NCI-H1930 (cell line): Measurements from ENCODE around the gene MAP2K5.

ENCODE experiments used
- DNase-seq, 2 experiments: peaks; one replicate each; lab custom pipeline; 2025; lab: John Stamatoyannopoulos, UW

MAP2K5 gene

DNA sequence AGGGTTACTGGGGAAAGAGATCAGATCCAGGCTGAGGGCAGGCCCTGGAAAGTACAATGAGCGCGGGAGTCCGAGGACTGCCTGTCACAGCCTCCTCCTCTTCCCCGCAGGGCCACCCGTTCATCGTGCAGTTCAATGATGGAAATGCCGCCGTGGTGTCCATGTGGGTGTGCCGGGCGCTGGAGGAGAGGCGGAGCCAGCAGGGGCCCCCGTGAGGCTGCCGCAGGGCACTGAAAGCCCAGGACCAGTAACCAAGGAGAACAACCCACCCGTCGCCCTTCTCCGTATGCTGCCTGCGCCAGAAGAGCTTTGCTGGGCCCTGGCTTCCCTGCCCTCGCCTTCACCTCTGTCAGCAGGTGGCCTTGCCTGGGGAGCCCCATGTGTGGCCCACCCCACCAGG lies 264.0 kb downstream of the MAP2K5 start:
- no peak for DNase-seq

DNA sequence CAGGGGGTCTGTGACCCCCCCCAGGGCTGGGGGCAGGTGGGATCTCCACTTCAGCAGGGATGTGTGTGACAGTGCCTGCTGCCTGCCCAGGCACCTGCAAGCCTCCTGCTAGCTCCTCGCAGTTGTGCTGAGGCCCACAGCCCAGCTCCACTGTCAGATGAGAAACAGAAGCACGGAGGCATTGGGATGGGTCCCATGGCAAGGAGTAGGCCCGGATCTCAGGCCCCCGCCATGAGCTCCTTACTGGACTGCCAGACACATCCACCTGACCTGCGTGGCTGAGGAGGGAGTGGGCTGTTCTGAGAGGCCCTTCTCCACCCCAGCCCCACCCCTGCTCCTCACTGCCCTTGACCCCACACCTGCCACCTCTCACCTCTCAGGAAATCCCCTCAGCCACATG lies 264.6 kb downstream of the MAP2K5 start:
- no peak for DNase-seq

DNA sequence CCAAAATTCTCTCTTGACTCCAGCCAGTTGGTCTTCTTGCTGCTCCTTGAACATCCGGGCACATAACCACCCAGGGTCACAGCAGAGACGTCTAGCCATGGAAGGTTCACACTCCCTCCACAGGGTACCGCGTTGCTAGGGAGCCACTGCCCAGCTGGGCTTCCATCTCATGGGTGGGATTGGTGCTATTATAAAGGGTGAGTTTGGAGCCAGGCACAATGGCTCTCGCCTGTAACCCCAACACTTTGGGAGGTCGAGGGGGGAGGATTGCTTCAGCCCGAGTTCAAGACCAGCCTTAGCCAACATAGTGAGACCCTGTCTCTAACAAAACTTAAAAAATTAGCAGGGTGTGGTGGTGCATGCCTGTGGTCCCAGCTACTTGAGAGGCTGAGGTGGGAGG lies 265.3 kb downstream of the MAP2K5 start:
- no peak for DNase-seq

DNA sequence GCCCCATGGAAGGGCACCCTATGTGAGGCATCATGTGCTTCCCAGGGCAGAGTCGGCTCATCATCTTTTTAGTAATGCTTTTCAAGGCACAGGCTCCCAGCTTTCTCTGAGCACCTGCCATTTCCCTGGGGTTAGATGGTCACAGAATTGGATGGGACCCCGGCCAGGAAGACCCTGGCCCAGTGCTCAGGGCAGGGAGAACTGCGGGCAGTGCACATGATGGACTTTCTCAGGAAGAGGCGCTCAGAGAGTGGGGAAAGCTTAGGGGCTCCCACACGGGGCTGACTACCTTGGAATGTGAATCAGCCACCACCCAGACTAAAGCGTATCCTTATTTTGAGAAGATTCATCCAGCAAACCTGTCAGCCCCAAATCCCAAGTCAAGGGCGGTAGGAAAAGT lies 266.3 kb downstream of the MAP2K5 start:
- DNase-seq, result no peak

DNA sequence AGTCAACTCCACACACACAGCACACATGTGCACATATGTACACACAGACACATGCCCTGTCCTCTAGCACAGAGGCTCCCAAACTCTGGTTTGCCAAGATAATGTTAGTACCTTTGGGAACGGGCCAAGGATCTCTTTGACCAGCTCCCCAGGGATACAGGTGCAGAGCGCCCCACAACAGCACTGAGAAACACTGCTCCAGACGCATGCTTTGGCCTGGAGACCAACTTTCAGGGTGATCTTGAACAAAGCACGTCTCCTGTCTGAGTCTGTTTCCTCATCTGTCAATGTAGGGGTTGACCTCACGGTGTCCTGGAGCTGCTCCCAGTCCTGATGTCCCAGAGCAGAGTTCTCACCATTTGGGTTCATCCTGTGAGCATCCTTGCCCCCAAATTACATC lies 266.9 kb downstream of the MAP2K5 start:
- no peak for DNase-seq

DNA sequence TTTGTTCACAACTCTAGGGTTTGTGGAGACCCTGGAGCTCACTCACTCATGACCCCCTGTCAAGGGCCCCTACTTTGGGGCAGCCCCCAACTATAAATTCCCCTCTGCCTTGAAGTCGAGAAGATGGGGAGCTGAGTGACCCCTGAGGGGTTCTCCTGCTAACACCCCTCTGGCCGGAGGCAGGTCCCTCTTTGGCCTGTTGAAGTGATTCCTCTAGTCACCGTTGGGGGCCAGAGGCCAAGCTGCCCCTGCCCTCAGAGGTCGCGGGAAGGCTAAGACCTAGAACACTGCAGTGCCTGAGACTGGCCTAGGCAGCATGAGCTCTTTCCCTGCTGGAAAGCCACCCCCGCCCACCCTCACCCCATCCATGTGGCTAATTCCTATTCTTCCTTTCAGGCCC lies 267.4 kb downstream of the MAP2K5 start:
- DNase-seq, result no peak

DNA sequence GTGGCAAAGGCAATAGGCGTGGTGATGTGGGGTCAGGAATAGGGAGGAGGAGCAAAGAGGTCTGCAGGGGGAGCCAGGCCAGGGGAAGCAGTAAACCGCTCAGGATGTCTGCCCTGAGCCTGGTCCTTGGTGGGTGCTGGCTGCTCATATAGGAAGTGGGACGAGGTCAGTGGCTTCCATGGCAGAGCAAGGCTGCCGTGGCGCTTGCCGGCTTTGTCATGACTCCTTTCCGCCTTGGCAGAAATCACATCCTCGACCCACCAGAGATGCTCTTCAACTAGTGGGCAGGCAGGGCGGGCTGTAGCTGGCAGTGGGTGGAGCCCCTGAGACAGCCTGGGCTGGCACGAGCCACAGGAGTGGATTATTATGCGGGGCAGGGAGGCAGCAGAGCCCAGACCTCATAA lies 269.7 kb downstream of the MAP2K5 start:
- no peak for DNase-seq

DNA sequence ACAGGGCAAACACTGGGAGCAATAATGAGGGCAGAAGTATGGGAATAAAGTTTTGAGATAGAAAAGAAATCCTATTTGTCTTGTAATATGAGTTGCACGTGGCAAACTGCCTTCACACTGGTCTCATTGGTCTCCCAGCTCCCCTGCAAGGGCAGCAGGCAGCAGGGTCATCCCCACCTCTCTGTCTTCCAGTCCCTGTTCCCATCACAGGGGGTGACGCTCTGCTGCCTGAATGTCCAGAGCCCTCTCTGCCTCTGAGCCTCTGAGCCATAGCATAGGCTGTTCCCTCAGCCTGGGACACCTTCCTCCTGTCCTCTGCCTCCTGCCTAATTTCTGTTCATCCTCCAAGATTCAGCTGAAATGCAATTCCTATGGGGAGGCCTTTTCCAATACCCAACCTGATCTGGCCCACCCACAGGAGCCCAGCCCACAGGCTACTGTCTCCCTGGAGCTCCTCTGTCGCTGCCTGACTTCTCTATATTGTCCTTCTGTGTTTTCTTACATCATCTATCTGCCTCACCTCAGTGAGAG lies 270.7 kb downstream of the MAP2K5 start:
- no peak for DNase-seq

DNA sequence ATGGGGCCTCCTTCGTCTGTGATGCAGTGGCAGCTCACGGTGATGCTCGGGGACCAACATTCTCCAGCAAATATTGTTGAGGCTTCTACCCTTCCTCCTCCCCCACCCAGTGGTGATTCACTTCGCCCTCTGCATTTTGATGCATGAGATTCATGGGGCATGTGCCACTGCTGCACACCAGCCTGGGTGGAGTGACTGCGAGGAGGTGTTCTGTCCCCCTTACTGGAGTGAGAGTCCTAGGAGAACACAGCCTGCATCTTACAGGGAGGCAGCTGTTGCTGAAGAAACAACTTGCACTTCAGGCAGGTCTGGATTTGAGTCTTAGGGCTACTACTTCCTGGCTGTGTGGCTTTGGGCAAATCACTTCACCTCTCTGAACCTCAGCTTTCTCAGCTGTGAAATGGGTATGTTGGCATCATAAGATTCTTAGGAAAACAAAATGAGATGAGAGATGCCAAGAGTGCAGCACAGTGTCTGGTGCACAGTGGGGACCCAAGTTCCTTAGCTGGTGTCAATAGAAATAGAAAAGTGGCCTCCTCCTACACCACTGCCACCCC lies 272.6 kb downstream of the MAP2K5 start:
- DNase-seq, result no peak

DNA sequence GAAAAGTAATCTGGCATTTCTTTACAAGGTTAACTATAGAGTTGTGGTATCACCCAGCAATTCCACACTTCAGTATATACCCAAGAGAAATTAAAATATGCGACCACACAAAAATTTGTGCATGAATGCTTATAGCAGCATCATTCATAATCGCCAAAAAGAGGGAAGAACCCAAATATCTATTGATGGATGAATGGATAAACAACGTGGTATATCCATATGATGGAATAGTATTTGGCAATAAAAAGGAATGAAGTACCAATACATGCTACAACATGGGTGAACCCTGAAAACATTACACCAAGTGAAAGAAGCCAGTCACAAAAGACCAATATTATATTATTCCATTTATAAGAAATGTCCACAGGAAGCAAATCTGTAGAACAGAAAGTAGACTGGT lies 274.2 kb downstream of the MAP2K5 start:
- no peak for DNase-seq

DNA sequence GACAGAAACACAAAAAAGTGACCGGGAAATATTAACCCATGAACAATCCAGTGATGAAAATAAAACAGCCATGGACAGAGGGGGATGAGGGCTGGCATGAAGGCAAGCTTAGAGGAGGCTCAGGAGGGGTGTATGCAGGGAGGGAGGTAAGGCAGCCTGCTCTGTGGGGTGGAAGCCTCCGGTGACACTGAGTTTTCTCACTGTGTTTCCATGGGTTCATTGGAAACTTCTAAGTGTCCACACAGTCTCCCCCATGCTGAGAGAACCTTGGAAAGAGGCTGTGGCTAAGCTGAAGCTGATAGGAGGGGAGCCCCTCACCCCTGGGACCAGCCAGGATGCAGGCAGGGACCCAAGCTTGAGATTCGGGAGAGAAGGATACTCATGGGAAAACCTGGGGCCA lies 276.0 kb downstream of the MAP2K5 start:
- DNase-seq, result no peak

DNA sequence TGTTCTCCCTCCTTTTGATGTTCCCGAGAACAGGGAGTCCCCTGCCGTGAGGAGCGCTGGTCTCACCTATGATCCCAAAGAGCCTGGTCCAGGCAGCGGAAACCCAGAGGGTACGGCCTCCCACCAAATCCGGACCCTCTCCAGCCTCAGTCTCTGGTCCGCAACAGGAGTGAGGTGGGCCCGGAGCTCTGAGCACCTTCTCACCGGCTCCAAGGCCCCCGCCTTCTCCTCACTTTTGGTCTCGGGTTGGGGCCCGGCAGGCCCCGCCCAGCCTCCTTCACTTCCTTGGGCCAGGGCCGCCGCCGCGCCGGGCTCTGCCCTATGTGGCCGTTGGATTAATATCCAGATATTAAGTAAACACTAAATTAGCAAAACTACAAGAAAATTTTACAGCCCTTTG lies 277.1 kb downstream of the MAP2K5 start:
- no peak for DNase-seq

DNA sequence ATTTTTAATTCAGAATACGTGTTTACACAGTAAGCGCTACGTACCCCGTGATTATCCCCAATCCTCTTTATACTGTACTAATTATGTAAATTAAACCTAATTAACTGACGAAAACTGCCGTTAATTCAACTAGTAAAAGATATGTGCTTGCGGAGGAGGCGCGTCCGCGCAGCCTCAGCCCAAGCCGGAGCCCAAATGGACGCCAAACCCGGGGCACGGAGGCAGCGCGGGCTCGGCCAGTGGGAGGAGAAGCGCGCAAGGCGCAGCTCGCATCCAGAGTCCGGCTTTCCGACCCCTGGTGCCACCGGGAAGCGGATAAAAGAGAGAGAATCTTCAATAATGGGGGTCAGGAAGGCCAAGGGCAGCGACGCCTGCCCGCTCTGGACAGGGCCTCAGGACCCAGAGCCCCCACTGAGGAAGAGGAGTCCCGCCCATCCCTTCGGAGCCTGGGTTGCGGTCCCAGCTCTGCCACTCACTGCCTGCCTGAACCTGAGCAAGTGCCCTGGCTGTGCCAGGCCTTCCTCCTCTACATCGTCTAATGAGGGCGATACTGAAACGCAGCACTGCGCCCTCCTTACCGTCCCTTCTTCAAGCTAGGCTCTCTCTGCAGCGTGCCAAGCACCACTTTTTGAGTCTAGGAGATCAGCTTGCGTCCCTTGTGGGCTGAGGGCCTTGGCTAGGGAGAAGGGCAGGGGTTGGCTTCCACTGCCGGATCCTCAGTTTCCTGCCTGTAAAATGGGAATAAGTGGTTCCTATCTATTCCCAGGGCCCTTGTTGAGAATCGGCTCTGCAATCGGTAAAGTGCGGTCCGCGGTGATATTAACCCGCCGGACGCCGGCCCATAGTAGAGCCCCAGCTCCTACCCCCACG lies 277.9 kb downstream of the MAP2K5 start:
- DNase-seq, result no peak

DNA sequence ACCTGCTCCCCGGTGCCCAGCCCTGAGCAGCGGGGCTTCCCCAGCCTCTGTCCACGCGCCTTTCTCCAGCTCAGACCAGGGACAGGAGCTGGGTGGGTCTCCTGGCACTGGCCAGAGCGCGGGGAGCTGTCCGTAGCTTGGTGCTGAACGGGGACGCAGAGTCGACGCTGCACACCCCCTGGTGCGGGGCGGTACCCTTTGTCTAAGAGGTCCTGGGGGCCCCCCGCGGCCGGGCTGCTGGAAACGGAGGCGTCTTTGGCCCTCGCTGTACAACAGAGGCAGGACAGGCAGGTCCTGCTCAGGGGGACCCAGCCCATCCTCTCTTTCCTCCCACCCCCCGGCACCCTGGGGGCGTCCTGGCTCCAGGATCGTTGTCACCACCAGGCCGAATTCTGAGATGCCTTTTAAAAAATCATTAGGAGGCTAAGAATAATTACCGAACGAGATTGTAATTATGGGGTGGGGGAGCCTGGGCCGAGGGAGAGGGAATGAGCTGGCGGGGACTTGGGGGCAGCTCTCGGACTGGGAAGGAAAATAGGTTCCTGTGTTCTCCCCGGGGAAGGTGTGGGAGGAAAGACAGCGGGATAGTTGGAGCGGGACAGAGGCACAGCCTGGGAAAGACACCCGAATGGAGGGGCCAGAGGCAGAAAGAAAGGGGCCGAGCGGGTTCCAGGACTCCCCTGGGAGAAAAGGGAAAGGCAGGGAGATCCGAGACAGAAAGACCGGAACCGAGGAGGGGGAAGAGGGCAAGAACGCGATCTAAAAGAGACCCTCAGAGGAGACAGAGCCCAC lies 278.7 kb downstream of the MAP2K5 start:
- DNase-seq, result no peak

DNA sequence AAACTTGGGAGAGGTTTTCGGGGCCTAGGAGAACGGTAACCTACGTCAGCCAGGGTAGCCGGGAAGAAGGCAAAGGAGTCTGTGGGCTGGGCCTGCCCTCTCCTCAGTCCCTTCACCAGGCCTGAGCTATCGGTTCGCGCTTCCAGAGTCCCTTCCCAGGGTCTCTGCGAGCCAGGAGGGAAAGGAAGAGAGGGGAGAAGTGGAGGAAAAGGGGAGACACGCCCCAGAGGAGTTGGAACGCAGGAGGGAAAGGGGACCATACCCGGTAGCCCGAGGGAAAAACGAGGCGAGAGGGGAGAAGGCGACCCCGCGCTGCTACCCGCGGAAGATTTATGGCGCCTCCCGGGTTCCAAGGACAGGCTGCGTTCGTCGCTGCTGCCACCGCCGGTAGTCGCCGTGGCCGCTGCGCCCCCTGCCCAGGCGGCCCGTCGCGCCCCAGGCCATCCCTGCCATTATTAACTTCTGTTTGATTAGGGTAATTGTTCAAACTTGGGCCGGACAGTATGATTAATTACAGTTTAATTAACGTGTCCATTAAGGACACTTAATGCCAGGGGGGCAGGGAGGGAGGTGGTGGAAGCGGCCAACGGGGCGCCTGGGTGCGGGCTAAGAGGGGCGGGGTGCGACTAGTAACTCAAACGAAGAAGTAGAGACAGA lies 279.4 kb downstream of the MAP2K5 start:
- no peak for DNase-seq

DNA sequence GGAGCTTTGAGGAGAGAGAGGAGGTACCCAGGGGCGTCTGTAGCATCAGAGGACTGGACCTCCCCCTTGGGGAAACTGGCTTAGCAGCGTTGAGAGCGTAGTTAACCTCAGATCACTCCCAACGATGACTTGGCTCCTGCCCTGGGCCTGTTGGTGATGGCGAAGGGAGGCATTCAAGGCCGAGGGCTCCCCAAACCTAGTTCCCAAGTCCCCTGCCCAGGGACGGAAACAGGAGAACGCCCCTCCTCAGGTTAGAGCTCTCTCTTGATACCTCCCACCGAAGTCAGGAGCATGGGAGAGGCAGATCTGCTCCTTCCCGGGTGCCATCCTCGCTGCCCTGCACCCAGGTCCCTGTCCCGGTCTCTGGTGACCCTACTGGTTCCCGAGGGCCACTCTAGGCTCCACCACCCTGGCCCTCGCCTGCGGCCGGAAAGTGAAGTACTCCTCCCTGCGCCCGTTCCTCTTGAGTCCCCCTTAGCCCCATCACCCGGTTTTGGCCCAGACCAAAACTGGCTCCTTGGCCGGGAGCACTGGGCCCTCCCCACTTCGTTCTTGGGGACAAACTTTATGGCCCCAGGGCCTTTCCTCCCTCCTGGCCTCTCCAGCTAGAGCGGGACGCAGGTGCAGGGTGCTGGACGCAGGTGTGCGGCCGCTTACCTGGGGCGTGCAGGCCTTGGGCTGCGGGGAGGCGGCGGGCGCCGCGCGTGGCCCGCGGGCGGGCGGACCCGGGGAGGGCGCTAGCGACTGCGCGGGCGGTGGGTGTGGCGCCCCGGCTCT lies 280.2 kb downstream of the MAP2K5 start:
- DNase-seq, result no peak

DNA sequence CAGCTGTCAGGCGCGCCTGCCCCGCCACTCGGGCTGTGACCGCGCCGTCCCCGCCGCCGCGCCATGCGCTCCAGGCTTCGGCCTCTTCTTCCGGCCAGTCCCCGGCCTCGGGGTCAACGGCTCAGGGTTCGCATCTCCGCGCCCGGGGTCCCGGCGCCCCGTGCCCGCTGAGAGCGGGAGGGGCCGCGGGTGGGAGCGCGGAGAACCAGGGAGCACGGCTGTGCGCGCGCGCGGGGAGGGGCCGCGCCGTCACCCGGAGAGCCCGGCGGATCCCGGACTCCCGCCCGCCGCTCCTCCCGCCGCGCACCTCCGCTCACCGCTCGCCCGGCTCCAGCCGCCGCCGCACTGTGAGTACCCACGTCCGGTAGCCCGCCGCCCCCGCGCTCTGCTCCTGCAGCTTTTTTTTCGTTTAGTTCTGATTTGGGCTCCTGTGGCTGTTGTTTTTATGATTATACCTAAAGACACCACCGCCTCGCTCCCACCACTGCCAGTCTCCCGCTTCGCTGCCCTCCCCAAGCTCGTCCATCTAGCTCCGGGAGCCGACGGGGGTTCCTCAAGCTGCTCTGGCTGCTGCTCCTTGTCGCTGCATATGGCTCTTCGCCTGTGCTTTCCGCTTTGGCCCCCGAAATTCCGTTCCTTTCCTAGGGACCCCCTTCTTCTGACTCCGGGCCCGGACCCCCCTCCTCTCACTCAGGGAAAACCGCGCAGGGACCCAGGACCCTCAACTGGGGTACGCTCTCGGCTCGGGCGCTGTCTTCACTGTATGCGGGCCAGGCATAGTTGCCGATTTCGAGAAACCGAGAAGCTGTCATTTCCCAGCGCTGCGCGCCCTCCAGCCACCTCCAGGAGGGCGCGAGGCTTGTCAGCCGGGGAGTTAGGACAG lies 281.1 kb downstream of the MAP2K5 start:
- no peak for DNase-seq

DNA sequence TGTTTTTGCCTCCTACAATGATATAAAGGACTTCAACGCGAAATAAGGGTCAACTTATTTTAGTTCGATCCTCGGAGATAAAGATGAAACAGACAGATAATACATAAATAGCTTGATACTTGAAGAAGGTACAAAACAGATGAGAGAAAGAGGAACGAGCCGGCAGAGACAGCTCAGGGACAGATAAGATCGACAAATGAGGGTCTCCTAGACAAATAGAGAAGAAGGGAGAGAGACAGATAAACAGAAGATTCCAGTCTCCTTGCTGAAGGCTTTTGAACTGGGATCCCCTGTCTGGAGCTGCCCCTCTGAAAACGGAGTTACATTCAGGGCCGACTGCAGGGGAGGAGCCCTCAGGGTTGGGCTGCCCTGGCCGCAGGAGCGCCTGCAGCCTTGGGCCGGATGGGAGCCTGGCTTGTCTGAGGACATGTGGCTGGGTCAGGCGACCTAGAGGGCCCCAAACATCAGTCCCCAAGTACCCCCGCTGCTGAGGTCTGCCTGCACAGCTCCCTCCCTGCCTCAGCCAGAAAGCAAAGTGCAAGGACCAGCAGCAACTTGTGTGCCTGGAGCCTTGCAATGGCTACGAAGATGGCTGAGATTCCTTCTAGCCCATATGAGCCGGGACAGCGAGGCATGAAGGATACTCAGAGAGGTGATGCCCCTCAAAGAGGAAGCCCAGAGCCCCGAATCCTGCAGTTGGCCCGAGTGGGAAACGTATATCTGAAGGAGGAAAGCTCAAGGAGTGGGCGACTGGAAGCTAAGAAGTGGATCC lies 281.9 kb downstream of the MAP2K5 start:
- DNase-seq, result no peak

DNA sequence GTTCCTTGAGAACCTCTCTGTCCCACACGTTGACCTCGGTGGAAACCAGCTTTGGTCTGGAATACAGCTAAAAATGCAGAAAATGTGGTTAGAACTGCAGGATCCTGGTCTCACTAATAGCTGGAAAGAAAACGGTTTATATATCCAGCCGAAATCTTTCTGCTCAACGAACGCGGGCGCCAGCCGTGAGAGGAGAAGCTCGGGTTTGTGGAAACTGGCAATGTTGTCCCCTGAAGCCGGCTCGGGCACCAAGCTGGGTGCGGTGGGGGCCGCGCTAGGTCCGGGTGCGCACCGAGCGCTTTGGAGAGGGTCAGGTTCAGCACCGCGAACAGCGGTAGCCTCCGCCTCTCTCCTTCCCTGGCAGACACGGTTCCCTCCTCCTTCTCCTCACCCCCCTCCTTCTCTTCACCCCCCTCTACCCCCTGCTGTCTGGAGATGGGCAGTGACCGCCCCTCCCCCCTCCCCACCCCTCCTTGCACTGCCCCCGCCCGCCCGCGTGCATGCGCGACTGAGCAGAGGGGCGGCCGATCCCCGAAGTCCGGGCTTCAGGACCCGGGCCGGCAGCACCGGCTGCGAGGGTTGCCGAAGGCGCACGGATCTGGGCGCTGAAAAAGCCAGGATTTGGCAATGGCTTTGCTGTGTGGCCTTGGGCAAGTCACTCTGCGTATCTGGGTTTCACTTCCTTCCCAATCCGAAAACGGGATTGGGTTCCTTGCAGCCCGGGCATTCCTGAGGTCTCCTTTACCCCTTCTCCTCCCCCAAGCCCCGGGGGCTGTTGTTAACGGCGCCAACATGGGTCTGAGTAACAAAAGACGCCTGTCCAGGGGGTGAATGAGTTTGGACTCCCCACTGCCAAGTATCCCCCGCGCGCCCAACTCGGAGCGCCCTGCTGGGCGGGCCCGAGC lies 282.7 kb downstream of the MAP2K5 start, which contains the start of gene SKOR1:
TSS of gene SKOR1 (plus strand) at position 534 of the 905 bp plus-strand sequence. CDS start at position 628, 94 bp downstream.
- no peak for DNase-seq
